IPS-11a (cell line): Measurements from ENCODE around the gene LNX1.

Experiments
- H3K4me3 ChIP-seq: one replicate; pipeline ENCODE4 v1.5.1; 2013; ENCODE audit warnings: low read depth, low read length, control low read depth

LNX1 gene

DNA sequence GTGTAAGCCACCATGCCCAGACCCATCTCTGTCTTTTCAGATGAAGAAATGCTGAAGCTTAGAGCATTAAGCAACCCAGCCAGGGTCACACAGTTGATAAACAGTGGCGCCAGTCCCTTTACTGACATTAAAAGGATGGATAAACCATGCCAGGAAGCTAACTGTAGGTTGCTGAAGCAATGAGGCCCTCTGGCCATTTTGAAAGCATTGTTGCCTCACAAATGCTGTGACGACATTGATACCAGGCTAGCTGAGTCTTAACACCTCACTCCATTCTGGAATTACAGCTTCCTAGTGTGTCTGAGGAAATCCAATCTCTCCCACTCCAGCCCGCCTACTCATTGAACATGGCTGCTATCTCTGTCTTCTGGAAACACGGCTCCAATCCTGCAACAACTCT lies 89.7 kb downstream of the LNX1 start:
- no peak overlapping the region for H3K4me3 ChIP-seq

DNA sequence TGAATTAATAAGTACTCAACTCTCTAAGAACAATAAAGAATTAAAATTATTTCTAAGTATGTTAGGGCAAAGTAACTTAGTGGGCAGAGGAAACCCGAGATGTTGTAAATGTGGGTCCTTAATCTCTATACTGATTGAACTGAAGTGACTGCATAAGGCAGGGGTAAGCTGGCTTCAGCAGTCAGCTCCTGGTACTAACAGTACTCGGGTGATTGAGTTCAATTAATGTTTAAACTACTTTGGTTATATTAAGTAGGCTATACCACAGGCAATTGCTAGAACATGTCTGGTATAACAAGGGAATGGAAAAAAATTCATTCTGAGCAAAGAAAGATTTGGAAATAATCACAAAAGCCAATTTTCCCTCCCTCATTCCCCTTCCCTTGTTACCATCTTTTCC lies 90.7 kb downstream of the LNX1 start:
- no peak overlapping the region for H3K4me3 ChIP-seq

DNA sequence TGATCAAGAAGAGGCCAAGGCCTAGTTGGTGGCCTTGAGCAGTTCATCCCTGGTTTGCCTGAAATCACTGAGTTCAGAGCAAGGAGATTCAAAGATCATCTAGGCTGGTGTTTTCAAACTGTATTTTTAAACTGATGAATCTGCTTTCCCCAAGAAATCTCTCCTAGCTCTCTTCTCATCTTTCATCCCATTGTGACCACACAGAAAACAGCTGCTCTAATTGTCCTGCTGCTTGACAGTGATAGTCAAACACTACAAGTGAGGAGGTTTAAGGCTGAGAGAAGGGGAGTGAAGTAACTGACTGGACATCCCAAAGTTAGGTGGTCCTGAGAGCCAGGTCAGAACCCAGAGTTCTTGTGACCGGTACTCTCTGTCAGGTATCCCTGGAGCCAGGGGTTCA lies 91.5 kb downstream of the LNX1 start:
- no peak overlapping the region for H3K4me3 ChIP-seq

DNA sequence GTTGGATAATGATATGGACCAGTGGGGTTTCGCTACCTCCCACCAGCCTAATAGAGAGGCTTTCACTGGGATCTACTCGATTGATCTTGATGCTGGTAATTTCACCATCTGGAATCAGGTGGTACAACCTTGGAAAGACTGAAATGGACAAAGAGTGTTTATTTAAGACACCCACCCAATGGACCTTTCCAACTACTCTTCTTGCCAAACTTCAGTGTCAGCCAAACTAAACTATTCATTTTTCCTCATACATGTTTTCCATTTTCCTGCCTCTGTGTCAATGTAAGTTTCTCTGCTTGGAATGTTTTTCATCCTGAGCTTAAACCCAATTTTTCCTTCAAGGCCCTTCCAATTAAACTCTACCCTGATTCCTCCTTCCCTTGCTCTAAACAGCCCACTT lies 92.6 kb downstream of the LNX1 start:
- H3K4me3 ChIP-seq: no peak overlapping the region

DNA sequence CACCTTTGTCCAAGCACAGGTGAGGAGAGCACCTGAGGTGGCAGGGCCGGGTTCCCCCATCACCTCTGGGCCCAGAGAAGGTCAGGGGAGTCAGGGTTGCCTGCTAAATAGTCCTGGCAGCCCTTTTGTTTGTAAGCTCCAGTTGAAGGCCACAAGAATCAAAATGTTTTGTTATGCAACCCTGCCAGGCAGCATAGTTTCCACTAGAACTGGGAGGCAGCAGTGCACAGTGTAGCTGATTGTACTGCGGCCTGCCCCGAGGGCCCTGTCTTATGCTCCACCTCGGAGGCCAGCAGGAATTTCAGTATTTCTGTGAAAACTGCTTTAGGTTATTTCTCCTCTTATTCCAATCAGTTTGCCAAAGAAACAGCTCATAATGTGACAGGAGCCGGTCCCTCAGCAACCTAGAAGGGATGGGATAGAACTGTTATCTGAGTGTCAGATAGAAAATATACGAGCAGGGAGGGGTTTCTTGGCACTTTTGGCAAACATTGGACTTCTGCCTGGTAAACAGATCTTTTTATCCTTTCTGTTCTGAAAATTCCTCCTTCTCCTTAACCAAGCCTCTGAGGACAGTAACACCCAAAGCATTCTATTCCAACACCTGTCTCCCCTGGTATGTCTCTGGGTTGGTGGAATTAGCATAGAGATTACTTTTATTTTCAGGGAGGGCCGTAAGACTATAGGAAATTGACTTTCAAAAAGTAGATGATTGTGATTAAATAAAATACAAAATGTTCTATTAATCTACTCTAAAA lies 93.6 kb downstream of the LNX1 start:
- H3K4me3 ChIP-seq: no peak overlapping the region

DNA sequence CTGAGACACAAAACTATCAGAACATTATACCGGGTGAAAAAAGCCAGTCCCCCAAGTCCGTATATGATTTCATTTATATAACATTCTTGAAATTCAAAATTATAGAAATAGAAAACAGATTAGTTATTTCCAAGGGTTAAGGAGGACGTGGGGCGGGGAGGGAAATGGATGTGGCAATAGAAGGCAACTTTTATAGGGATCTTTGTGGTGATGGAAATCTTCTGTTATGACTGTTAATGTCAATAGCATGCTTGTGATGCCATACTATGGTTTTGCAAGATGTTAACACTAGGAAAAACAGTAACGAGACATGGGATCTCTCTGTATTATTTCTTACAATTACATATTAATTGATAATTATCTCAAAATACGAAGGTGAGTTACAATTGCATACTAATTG lies 96.4 kb downstream of the LNX1 start:
- no peak overlapping the region for H3K4me3 ChIP-seq

DNA sequence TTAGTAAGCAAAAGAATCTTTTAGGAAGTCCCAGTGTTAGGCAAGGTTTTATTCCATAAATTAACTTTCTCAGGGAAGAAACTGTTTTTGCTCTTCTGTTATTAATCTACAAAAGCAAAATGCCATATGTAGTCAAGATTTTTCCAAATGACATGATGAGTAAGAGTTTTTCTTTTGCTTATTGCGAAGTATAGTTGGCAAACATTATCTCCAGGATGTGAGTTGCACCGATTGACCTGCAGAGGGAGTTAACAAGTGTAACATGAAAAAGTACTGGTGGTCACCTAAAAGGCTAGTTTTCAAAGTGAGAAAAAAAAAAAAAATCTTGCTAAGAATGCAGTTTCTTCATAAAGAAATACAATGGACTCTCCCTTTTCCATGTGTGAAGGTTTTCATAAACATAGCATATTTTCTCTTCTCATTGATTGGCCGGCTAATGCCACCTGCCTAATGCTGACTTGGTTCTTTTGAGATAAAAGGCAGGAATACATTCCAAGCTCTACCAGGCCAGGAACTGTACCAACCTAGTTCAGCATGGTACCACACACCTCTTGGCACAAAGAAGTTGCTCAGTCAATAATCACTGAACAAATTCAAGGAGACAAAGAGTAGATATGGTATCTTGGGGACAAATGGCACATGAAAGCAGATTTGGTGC lies 100.2 kb downstream of the LNX1 start:
- no peak overlapping the region for H3K4me3 ChIP-seq

DNA sequence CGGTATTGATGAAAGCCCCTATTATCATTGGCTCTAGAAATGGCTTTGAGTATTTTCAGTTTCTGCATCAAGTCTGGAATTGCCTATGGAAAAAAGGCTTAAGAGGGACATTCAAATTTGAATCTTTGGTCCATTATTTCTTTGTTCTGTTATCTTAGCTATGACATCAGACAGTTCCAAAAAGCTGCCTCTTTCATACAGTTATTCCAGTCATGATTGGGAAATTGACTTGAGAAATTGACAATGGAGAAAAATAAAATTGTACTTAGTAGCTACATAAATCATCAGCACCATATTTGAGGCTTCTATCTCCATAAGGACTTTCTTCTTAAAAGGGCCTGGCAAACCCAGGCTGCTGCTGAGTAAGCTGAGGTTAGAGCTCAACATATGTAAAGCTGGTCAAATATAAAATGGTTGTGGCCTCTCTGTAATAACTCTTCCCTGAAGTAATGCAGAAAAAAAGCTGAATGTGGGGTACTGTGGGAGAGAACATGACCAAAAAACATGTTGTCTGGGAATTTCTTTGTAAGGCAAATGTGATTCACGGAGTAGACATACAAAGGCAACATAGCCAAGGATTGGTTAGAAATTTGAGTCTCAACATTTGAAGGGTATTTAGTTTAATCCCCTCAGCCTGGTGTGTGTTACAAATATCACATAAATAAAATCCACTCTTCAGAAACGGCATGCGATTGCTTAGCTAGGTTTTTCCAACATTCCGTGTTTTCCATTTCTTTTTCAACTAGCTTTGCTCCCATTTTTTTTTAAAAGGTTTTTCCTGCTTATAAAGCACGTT lies 100.9 kb downstream of the LNX1 start:
- no peak overlapping the region for H3K4me3 ChIP-seq

DNA sequence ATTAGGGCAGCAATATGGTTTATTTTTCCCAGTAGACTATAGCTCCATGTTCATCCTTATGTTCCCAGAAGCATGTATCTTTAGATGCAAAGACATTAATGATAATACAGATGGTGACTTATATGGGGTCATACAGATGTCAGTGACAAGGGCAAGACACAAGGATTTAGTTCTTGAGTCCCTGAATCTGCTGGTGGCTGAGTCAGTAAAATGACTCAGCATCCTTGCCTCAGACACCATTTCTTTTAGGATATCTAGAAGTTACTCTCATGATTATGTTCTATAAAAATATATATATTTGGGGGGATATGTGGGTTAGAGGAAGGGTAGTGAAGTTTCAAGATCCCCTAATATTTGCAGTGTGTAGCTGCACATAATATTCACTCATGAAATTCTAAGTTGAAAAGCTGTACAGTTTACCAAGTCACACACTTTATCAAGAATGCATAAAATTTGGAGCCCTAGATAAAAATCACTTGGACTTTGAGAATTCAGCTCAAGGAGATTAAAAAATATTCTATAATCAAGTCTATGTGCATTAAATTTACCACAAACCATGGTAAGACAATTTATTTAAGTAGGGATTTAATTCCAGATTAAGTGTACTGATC lies 101.9 kb downstream of the LNX1 start:
- no peak overlapping the region for H3K4me3 ChIP-seq

DNA sequence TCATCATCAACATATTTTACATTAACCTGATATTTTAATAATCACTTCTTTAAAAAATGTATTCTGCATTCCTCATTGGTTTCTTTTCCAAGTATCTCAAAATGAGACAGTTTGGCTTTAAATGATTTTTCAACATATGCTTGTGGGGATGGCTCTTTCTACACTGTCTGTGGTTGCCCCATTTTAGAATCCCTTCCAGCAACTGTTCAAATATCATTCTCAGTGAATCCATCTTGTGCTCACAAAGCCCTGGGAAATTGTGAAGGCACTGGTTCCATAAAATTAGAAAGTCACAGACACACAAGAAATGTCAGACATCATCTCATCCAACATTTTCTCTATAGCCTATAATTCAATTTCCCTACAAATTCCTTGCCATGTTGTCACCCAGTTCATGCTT lies 103.5 kb downstream of the LNX1 start:
- no peak overlapping the region for H3K4me3 ChIP-seq

DNA sequence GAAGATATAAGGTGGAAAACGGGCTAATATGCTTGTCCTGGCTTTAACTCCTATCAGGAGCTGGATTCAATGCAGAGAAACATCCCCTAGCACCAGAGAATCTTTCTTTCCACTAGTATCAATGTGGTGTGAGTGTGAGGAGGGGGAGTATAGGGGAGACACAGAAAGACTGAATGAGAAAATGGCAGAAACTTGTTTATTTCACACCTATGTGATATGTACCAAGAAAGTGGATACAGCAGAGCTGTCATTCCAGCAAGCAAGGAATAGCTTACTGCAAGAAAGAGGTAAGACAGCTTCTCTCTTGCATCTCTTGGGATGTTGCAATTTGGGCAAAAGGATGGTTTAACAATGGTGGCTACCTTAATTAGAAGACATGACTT lies 105.6 kb downstream of the LNX1 start:
- no peak overlapping the region for H3K4me3 ChIP-seq

DNA sequence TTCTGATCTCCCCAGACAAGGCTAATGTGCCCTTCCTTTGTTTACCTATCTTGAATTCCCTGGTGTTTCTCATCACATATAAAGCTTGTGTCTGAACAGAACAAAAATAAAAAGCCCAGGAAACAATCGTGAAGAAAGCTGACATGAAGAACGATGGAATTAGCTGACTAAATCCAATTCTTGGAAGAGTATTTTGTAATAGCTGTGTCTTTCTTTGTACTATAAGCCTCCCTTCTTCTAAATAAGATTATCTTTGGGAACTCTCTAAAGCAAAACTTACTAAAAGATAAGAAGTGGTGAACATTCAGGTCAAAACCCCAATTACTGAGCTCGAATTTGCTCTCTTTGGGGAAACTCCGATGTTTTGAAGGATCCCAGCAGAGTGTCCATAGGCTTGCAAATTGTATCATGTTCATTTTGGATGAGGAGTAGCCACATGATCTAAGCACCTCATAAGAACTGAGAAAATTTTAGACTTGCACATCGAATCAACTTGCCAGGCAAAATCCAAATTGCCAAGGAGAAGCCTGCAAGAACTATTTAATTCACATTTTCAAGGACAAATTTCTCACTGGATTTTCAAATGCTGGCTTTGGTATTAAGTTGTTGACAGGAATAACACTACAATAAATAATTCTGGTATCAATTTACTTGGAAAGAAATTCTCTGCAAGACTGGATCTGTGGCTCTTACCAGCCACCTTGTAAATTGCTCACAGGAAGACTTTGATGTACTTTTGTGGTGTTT lies 106.2 kb downstream of the LNX1 start:
- no peak overlapping the region for H3K4me3 ChIP-seq

DNA sequence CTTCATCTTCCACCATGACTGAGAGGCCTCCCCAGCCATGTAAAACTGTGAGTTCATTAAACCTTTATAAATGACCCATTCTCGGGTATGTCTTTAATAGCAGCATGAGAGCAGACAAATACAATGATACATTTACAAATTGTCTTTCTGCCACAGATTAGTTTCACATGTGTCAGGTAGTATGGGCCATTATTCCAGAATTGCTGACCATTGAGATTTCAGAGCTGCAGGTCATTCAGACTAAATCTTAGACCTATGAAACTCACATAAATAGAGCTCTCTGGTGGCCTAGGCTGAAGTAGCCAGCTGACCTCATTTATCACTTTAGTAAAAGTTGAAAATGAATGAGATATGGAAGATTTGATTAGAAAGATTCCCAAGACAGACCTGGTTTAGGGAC lies 108.0 kb downstream of the LNX1 start:
- no peak overlapping the region for H3K4me3 ChIP-seq

DNA sequence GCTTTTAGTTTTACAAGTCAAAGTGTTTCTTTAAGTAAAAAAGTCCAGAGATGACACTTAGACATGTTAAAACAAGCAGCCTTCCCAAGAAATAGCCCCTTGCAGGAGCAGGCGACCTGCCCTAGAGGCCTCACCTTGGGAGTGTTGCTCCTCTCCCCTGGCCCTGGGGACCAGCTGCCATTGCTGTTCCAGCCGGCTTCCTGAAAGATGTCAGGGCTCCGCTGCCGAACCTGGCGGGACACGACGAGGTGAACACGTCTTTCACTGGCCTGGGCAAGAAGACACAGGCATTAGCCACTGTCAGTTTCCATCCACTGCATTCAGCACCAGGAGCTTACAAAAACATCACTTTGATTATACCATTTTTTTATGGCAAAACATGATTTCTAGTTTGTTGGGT lies 109.7 kb downstream of the LNX1 start:
- no peak overlapping the region for H3K4me3 ChIP-seq

DNA sequence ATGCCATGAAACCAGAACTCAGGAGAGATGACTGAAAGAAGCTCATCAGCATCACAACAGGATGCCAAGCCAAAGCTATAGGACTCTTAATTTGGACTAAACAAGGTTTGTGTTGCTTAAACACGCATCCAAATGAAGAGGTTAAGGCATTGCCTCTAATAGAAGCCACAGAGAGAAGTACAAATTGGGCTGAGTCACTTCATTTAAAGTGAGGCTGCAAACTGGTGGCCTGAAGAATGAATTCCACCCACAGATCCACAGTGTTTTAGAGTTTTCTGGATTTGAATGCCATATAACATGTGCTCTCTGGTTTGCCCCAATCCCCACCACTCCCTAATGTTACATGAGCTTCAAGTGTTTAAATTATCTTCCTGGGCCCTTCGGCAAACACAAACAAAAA lies 110.4 kb downstream of the LNX1 start:
- H3K4me3 ChIP-seq: no peak overlapping the region

DNA sequence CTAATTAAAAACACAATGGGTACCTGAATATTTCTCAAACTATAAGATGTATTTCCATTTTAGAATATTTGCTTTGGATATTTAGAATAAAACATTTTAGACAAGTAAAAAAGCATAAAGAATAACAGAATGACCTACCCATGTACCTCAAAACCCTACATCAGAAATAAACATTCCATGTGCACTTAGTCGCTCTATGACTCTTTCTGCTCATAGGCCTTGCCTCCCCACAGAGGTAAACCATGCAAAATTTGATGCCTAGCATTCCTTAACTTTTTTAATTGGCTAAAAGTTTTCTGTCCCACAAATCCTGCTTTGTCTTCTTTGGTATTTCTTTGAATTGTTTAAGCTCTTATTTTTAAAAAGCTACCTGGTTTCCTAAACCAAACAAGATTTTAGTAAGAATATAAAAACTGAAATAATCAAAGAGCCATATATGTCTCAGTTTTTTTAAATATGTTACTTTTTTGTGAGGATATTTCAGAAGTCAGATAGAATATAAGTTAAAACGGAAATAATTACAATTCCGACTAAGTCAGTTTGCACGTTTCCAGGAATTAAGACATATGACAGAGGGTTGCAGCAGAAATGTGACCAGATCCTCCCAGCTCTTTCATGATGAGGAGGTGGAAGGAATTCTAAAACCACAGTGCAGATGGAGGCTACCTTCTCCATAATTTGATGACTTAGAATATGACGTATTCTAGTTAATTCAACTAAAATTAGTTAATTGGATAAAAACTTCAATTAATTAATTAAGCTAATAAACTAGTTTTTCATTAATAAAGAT lies 111.4 kb downstream of the LNX1 start:
- no peak overlapping the region for H3K4me3 ChIP-seq

DNA sequence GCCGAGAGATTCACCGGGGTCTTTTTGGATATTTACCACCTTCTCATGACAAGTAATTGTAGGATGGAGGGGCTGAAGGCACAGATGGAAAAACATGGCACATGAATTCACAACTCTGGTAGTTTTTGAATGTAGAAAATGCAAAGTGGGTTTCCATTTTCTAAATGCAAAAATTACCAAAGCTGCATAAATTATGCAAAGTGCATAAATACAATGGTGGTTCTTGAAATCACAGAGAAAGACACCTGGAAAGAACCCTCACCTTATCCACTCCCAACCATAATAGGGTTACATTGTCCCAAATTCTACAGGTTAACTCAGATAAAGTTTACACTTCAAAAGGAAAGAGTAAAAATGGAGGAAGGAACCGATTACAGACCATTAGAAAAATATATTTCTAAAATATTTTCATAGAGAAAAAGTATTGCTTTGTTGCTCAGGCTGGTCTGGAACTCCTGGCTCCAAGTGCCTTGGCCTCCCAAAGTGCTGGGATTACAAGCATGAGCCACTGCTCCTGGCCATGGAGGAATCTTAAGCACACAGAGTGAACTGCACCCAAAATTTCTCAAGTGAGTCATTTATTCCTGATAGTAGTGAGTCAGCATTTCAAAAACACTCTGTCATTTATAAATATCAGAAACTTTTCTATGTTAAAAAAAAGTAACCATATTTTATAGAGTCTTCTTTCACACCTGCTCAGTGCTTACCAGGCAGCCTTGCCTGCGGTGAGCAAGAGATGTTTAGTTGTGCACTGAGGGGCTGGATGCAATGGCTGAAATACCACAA lies 112.4 kb downstream of the LNX1 start:
- H3K4me3 ChIP-seq: no peak overlapping the region

DNA sequence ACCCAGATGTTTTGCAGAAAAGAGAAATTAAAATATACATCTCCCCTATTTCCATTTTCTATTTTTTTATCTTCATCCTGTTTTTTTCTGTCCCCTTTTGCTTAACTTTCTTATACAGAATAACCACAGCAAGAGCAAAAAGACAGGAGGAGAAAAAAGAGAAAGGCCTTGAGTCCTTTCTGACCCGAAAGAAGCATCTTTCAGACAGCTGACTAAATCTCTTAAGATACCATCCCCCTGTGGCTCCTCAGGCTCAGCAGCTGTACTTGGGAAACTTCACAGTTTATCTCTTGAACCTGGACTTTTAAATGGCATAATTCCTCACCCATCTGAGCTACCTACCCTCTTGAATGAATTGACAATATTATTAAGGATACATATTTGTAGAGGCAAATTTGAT lies 113.7 kb downstream of the LNX1 start:
- H3K4me3 ChIP-seq: no peak overlapping the region

DNA sequence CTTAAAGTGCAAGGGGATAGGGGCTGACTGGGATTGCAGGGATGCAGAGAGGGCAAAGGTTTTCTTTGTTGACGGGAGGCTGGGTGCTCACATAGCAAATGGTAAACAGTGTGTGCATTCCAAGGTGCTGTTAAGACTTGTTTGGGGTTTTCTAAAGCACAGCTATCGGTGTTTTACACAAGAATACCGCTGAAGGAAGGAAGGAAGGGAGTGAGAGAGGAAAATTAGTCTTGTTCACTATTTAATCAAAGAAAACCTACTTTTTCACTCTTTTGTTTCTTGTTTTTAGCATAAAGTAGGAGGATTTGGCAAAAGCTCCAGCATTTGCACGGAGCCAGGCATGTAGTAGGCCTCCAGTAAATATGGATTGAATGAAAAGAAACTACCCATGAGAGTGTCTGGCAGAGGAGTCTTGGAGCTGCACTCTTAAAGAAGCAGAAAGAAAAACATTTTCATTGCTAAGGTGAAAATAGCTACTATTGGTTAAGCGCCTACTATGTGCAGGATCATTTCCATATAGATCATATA lies 114.2 kb downstream of the LNX1 start:
- no peak overlapping the region for H3K4me3 ChIP-seq
